Nephron (organoid): ENCODE data around the gene MAGEA4.

ENCODE experiments used
- H3K27ac Mint-ChIP-seq, 3 experiments: 2 replicates each; pipeline ENCODE4 v1.8.0; 2020; ENCODE audit warnings: mixed read lengths in 3 of 3, mild to moderate bottlenecking in 2 of 3, moderate library complexity in 1 of 3
- H3K27me3 Mint-ChIP-seq: 2 replicates; pipeline ENCODE4 v1.8.0; 2021; ENCODE audit warnings: low read depth, mild to moderate bottlenecking, moderate library complexity, mixed read lengths
- H3K36me3 Mint-ChIP-seq: 2 replicates; pipeline ENCODE4 v1.8.0; 2020; ENCODE audit warnings: low read depth, mixed read lengths
- H3K4me1 Mint-ChIP-seq: 2 replicates; pipeline ENCODE4 v1.8.0; 2020; ENCODE audit warnings: mixed read lengths
- H3K4me3 Mint-ChIP-seq, 3 experiments: 2 replicates each; pipeline ENCODE4 v1.8.0; 2020; ENCODE audit warnings: mild to moderate bottlenecking in 3 of 3, mixed read lengths in 3 of 3, moderate library complexity in 2 of 3
- H3K9me3 Mint-ChIP-seq: 2 replicates; pipeline ENCODE4 v1.8.0; 2020; ENCODE audit warnings: mixed read lengths
- TF ChIP-seq, protein P1 (sequence below), 3 experiments: fragments of 200-600 bp; sonication (generic); IDR thresholded peaks; one replicate each; pipeline ENCODE4 v1.5.0; 2021; ENCODE audit warnings: antibody characterized with exemption in 3 of 3; ENCODE audit not compliant: unreplicated experiment in 3 of 3

MAGEA4 gene

DNA sequence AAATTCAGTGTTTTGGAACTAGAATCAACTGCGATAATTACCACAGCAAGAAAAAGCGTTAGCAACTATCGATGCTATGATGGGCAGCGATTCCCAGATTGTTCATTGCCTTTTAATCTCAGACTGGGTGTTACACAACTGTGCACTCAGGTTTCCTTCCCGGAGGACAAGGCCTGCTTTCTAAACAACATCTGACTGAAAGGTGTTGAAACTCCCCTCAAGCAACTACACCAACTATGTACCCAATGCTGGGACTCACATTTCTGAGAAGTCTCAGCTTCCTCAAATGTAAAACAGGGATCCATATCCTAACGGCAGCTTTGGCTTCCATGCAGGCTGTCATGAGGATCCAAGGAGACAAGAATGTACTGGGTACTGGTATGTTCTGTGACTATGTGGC, 53.5 kb downstream of the MAGEA4 start:
- H3K27ac Mint-ChIP-seq: no peak overlapping the region
- peaks cover 11% of the 10 kb centered on the region for H3K9me3 Mint-ChIP-seq
- no peaks in the 10 kb centered on the region for H3K4me1 Mint-ChIP-seq
- TF ChIP-seq, protein P1, sequence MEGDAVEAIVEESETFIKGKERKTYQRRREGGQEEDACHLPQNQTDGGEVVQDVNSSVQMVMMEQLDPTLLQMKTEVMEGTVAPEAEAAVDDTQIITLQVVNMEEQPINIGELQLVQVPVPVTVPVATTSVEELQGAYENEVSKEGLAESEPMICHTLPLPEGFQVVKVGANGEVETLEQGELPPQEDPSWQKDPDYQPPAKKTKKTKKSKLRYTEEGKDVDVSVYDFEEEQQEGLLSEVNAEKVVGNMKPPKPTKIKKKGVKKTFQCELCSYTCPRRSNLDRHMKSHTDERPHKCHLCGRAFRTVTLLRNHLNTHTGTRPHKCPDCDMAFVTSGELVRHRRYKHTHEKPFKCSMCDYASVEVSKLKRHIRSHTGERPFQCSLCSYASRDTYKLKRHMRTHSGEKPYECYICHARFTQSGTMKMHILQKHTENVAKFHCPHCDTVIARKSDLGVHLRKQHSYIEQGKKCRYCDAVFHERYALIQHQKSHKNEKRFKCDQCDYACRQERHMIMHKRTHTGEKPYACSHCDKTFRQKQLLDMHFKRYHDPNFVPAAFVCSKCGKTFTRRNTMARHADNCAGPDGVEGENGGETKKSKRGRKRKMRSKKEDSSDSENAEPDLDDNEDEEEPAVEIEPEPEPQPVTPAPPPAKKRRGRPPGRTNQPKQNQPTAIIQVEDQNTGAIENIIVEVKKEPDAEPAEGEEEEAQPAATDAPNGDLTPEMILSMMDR (IDR thresholded peaks at IDR 0.05; ENCODE audit: unreplicated experiment in 3 of 3): no peak
- H3K36me3 Mint-ChIP-seq: no peaks in the 10 kb centered on the region
- no peaks in the 10 kb centered on the region for H3K27me3 Mint-ChIP-seq
- H3K4me3 Mint-ChIP-seq: no peak overlapping the region

DNA sequence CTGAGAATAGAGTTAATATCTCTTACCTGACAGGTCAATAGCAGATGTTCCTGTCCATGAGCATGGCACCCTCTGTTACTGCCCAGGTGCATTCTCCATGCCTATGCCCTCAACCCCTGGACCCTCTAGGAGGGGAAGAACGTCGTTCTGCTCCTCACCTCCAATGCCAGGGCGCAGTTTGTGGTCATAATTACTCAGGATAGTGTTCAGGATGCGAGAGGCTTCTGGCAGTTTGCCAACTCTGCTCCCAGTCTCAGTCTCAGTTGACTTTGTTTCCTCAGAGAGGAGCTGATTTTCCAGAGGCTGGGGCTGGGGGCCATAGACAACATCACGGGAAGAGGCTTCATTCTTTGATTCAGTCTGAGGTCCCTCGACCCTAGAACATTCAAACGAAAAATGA, 57.3 kb downstream of the MAGEA4 start:
- no peaks in the 10 kb centered on the region for H3K4me1 Mint-ChIP-seq
- no peak overlapping the region for H3K4me3 Mint-ChIP-seq
- H3K27me3 Mint-ChIP-seq: peaks cover 11% of the 10 kb centered on the region
- H3K9me3 Mint-ChIP-seq: peaks cover 17% of the 10 kb centered on the region
- TF ChIP-seq, protein P1 (IDR thresholded peaks at IDR 0.05; ENCODE audit: unreplicated experiment in 3 of 3): no peak
- no peak overlapping the region for H3K27ac Mint-ChIP-seq
- H3K36me3 Mint-ChIP-seq: no peaks in the 10 kb centered on the region

DNA sequence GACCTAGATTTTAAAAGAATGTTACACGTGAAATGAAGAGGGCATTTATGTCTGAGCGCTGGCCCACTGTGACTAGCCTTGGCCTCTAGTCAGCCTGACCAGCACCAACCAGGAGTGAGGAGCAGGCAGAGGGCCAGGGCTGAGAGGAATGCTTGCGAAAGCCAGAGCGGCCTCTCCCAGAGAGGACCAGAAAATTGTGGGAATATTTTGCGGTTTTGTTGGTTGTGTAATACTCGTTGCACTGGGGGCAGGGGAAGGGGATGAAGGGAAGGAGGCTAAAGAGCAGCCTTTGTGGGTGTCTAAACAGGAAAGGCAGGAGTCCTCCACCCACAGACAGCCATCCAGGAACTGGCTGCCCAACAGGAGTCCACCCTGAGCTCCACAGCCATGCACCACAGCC, 58.0 kb downstream of the MAGEA4 start:
- peaks cover 11% of the 10 kb centered on the region for H3K27me3 Mint-ChIP-seq
- peaks cover 17% of the 10 kb centered on the region for H3K9me3 Mint-ChIP-seq
- H3K4me3 Mint-ChIP-seq: no peak overlapping the region
- H3K36me3 Mint-ChIP-seq: no peaks in the 10 kb centered on the region
- H3K4me1 Mint-ChIP-seq: no peaks in the 10 kb centered on the region
- TF ChIP-seq, protein P1 (IDR thresholded peaks at IDR 0.05; ENCODE audit: unreplicated experiment in 3 of 3): no peak
- no peak overlapping the region for H3K27ac Mint-ChIP-seq

DNA sequence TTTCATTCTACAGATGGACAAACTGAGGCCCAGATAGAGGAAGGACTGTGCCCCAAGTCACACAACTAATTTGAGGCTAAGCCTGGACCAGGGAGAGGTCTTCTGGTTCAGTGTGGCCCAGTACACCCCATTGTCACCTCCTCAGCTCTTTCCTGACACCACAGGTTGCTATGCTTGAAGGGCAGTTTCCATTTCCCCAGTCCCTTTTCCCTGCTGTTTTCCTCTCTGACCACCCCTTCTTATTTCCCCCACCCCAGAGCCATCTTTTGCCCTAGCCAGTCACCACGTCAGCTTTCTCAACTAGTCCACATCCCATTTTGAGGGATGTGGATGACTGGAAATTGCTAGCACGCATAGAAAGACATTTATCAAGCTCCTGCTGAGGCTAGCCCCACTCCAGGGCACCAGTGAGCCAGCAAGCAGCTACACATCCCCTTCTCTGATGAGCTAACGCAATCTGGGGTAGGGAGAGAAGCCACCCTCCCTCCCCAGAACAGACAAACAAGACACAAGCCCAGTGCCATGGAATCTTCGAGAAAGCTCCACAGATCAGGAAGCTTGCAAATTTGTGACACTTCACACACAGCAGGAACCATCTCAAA, 60.5 kb downstream of the MAGEA4 start:
- TF ChIP-seq, protein P1 (IDR thresholded peaks at IDR 0.05; ENCODE audit: unreplicated experiment in 3 of 3): no peak
- Mint-ChIP-seq H3K4me3 (peak overlapping the region; percentile 72 to 82 (median 81)), H3K36me3 (no peaks in the 10 kb centered on the region), H3K9me3 (peaks cover 19% of the 10 kb centered on the region), H3K4me1 (no peaks in the 10 kb centered on the region), H3K27me3 (peaks cover 11% of the 10 kb centered on the region), H3K27ac (peak overlapping the region in 1 of 3 experiments; percentile 34)

DNA sequence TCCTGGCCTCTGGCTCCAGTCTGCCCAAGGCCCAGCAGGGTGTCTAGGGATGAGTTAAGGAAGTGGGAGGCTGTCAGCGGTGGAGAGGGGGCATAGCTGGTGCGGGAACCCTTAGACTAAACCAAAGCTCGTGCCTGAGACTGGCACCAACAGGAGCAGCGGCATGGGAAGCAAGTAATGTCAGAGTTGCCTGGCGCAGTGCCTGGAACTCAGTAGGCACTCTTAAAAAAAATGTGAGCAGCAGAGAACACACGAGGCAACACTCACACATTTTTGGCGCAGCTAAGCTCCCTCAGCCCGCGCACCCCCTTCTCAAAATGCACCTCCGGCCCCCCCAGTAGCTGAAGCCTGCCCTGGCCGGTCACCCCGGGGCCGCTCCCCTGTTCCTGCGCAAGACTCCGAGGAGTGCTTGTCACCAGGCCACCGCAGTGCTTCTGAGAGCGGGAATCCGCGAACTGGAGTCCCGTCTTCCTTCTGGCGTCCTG, 61.2 kb downstream of the MAGEA4 start:
- Mint-ChIP-seq H3K9me3 (peaks cover 16% of the 10 kb centered on the region), H3K27ac (no peak overlapping the region), H3K27me3 (peaks cover 11% of the 10 kb centered on the region), H3K36me3 (no peaks in the 10 kb centered on the region), H3K4me3 (peak overlapping the region; percentile 72 to 82 (median 81)), H3K4me1 (no peaks in the 10 kb centered on the region)
- TF ChIP-seq, protein P1 (IDR thresholded peaks at IDR 0.05; ENCODE audit: unreplicated experiment in 3 of 3): no peak
